PC-3 (cell line): ENCODE results near the gene TRABD2B. TPM values are rescaled to one million over a fixed set of nuclear protein-coding genes. Genes with fewer than 3 reads are reported as not detected.

Experiments
- ATAC-seq: fragments of 200-7000 bp; cut with Tn5 transposase; 2 replicates; pipeline ENCODE4 v1.9.1; 2020; ENCODE audit warnings: mild to moderate bottlenecking, moderate library complexity
- BruUV-seq: library from RNA; stranded (reverse); fragments of 400-500 nt; replicated peaks from 2 replicates; lab custom pipeline; 2021; lab: Mats Ljungman, UMichigan
- CTCF ChIA-PET: fragments of 300-600 bp; sonication (Branson Sonifier 250); formaldehyde crosslinking; loops from one replicate; lab custom pipeline; 2022; ENCODE audit warnings: antibody characterized with exemption; lab: Charles Lee
- POLR2A ChIA-PET: fragments of 300-600 bp; sonication (Branson Sonifier 250); formaldehyde crosslinking; loops from one replicate; lab custom pipeline; 2022; ENCODE audit warnings: antibody characterized with exemption; ENCODE audit not compliant: unreplicated experiment; lab: Charles Lee
- DNase-seq: peaks from one replicate; pipeline ENCODE4 v3.0.0-alpha.2; 2015
- H2AFZ ChIP-seq: fragments of 300-600 bp; sonication (generic); 2 replicates; pipeline ENCODE4 v1.6.0; 2016; ENCODE audit warnings: antibody characterized with exemption, low read length
- H3F3A ChIP-seq: fragments of 300-600 bp; sonication (generic); one replicate; pipeline ENCODE4 v1.6.0; 2017; ENCODE audit warnings: antibody characterized with exemption, low read length, control low read depth, mild to moderate bottlenecking; ENCODE audit not compliant: unreplicated experiment
- H3K27ac ChIP-seq: fragments of 300-600 bp; sonication (generic); 2 replicates; pipeline ENCODE4 v1.5.1; 2016; ENCODE audit warnings: mild to moderate bottlenecking, low read length
- H3K27me3 ChIP-seq: fragments of 300-600 bp; sonication (generic); 2 replicates; pipeline ENCODE4 v1.6.1; 2016; ENCODE audit warnings: low read length, mixed read lengths
- H3K36me3 ChIP-seq: fragments of 300-600 bp; sonication (generic); 2 replicates; pipeline ENCODE4 v1.6.1; 2016; ENCODE audit warnings: low read depth, mixed run types, low read length, mixed read lengths
- H3K4me1 ChIP-seq: fragments of 300-600 bp; sonication (generic); 2 replicates; pipeline ENCODE4 v1.5.1; 2016; ENCODE audit warnings: low read length; ENCODE audit not compliant: insufficient read depth
- H3K4me2 ChIP-seq: fragments of 300-600 bp; sonication (generic); 2 replicates; pipeline ENCODE4 v1.6.0; 2016; ENCODE audit warnings: low read length
- H3K4me3 ChIP-seq: fragments of 300-600 bp; sonication (generic); 2 replicates; pipeline ENCODE4 v1.5.1; 2016; ENCODE audit warnings: mild to moderate bottlenecking, low read length, mixed read lengths
- H3K79me2 ChIP-seq: fragments of 300-600 bp; sonication (generic); 2 replicates; pipeline ENCODE4 v1.6.1; 2017; ENCODE audit warnings: low read length, mixed read lengths
- H3K9ac ChIP-seq: fragments of 300-600 bp; sonication (generic); 2 replicates; pipeline ENCODE4 v1.6.0; 2016; ENCODE audit warnings: mild to moderate bottlenecking, low read length
- H3K9me2 ChIP-seq: fragments of 300-600 bp; sonication (generic); replicated peaks from 2 replicates; pipeline ENCODE4 v1.6.1; 2016; ENCODE audit warnings: mixed run types, low read length, mixed read lengths
- H3K9me3 ChIP-seq: fragments of 300-600 bp; sonication (generic); 2 replicates; pipeline ENCODE4 v1.6.1; 2016; ENCODE audit warnings: low read length, mixed read lengths
- H4K20me1 ChIP-seq: fragments of 300-600 bp; sonication (generic); 2 replicates; pipeline ENCODE4 v1.6.1; 2016; ENCODE audit warnings: low read length, mixed read lengths
- EZH2 ChIP-seq: fragments of 300-600 bp; sonication (generic); IDR thresholded peaks from one replicate; pipeline ENCODE4 v1.6.1; 2017; ENCODE audit warnings: antibody characterized with exemption, mild to moderate bottlenecking, low read length; ENCODE audit not compliant: unreplicated experiment
- EZH2phosphoT487 ChIP-seq: fragments of 300-600 bp; sonication (generic); IDR thresholded peaks from 2 replicates; pipeline ENCODE4 v1.6.1; 2018; ENCODE audit warnings: mild to moderate bottlenecking, antibody characterized with exemption, low read length, borderline replicate concordance
- intact Hi-C: fragments of 100-400 bp; cut with micrococcal nuclease; formaldehyde crosslinking; loops from 2 replicates; pipeline ENCODE4 v1.9.0; 2023
- total RNA-seq: library from RNA; depleted of rRNA; stranded (reverse); fragments of >200 nt; gene quantifications from 2 replicates; pipeline ENCODE4 v1.2.3, GENCODE V29; 2014
- TF ChIP-seq, protein P1 (sequence below): fragments of 300-600 bp; sonication (generic); conservative IDR thresholded peaks from 2 replicates; pipeline ENCODE4 v1.5.1; 2017; ENCODE audit warnings: antibody characterized with exemption, low read depth, mild to moderate bottlenecking, low read length

Gene TRABD2B
- total RNA-seq, 1 experiment from 2014 or later = 0.44 TPM

GRCh38 chr1:47794081-47794480 is 203.1 kb downstream of the TRABD2B start:
- no peak overlapping the region for H3K4me3 ChIP-seq
- BruUV-seq = no TSS peak
- intact Hi-C loops = no loop called here
- no peak overlapping the region for H3K27ac ChIP-seq
- H3K27me3 ChIP-seq = no peaks in the 10 kb centered on the region
- ATAC-seq = no peak
- H4K20me1 ChIP-seq = no peaks in the 10 kb centered on the region
- DNase-seq = no peak
- TF ChIP-seq EZH2 (no peak), EZH2phosphoT487 (no peak)
- TF ChIP-seq, protein P1, sequence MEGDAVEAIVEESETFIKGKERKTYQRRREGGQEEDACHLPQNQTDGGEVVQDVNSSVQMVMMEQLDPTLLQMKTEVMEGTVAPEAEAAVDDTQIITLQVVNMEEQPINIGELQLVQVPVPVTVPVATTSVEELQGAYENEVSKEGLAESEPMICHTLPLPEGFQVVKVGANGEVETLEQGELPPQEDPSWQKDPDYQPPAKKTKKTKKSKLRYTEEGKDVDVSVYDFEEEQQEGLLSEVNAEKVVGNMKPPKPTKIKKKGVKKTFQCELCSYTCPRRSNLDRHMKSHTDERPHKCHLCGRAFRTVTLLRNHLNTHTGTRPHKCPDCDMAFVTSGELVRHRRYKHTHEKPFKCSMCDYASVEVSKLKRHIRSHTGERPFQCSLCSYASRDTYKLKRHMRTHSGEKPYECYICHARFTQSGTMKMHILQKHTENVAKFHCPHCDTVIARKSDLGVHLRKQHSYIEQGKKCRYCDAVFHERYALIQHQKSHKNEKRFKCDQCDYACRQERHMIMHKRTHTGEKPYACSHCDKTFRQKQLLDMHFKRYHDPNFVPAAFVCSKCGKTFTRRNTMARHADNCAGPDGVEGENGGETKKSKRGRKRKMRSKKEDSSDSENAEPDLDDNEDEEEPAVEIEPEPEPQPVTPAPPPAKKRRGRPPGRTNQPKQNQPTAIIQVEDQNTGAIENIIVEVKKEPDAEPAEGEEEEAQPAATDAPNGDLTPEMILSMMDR = no peak
- ChIA-PET CTCF (no interaction called here), POLR2A (no interaction called here)
- H3K4me2 ChIP-seq = no peak overlapping the region
- no peaks in the 10 kb centered on the region for H3K9me3 ChIP-seq
- no peak overlapping the region for H3K9ac ChIP-seq
- H3K4me1 ChIP-seq = peaks cover 3% of the 10 kb centered on the region
- no peaks in the 10 kb centered on the region for H3K36me3 ChIP-seq
- H2AFZ ChIP-seq = no peak overlapping the region
- H3F3A ChIP-seq = no peaks in the 10 kb centered on the region
- no peaks in the 10 kb centered on the region for H3K79me2 ChIP-seq
- no peaks in the 10 kb centered on the region for H3K9me2 ChIP-seq

GRCh38 chr1:47793563-47793962 is 203.6 kb downstream of the TRABD2B start:
- TF ChIP-seq EZH2 (no peak), EZH2phosphoT487 (no peak)
- TF ChIP-seq, protein P1 = no peak
- H3K9me3 ChIP-seq = no peaks in the 10 kb centered on the region
- H2AFZ ChIP-seq = no peak overlapping the region
- no peaks in the 10 kb centered on the region for H3K36me3 ChIP-seq
- no peak overlapping the region for H3K4me3 ChIP-seq
- peaks cover 8% of the 10 kb centered on the region for H3K4me1 ChIP-seq
- no peak overlapping the region for H3K4me2 ChIP-seq
- H3K27me3 ChIP-seq = no peaks in the 10 kb centered on the region
- ChIA-PET POLR2A (no interaction called here), CTCF (no interaction called here)
- DNase-seq = no peak
- intact Hi-C loops = no loop called here
- no TSS peak for BruUV-seq
- H3K9me2 ChIP-seq = no peaks in the 10 kb centered on the region
- H3F3A ChIP-seq = no peaks in the 10 kb centered on the region
- no peaks in the 10 kb centered on the region for H3K79me2 ChIP-seq
- H4K20me1 ChIP-seq = no peaks in the 10 kb centered on the region
- no peak overlapping the region for H3K9ac ChIP-seq
- no peak overlapping the region for H3K27ac ChIP-seq
- ATAC-seq = no peak

DNA sequence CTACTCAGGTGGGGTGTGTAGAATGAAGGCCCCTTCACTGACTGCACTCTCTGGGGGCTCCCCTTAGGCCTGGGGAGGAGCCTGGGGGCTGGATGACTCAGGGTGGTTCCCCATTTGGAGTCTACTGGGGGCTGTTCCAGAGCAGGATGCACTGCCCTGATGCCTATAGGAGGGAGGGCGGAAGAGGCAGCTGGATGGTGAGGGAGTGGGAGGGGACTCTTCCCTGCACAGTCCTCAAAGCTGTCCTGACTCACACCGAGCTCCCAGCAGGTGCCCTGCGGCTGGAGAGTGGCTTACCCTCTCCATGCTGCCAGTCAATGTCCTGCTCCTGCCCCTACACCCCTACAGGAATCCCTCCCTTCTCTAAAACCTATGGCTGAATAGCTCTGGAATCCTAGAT is 204.4 kb downstream of the TRABD2B start:
- no peak overlapping the region for H3K4me3 ChIP-seq
- no peak overlapping the region for H2AFZ ChIP-seq
- CTCF ChIA-PET = no interaction called here
- H3K9me2 ChIP-seq = no peaks in the 10 kb centered on the region
- no peak overlapping the region for H3K9ac ChIP-seq
- peaks cover 12% of the 10 kb centered on the region for H3K4me1 ChIP-seq
- H4K20me1 ChIP-seq = no peaks in the 10 kb centered on the region
- no peaks in the 10 kb centered on the region for H3K27me3 ChIP-seq
- no TSS peak for BruUV-seq
- no peaks in the 10 kb centered on the region for H3K9me3 ChIP-seq
- H3F3A ChIP-seq = no peaks in the 10 kb centered on the region
- DNase-seq (no peak), ATAC-seq (no peak)
- POLR2A ChIA-PET = no interaction called here
- no peaks in the 10 kb centered on the region for H3K36me3 ChIP-seq
- intact Hi-C loops = no loop called here
- TF ChIP-seq, protein P1 = no peak
- TF ChIP-seq EZH2 = no peak
- no peak for TF ChIP-seq EZH2phosphoT487
- no peak overlapping the region for H3K27ac ChIP-seq
- H3K4me2 ChIP-seq = no peak overlapping the region
- no peaks in the 10 kb centered on the region for H3K79me2 ChIP-seq
